Tibial nerve (tissue), 4 donors: ENCODE results near the gene PHLDA2. TPM values are rescaled to one million over a fixed set of nuclear protein-coding genes. Genes with fewer than 3 reads are reported as not detected.

ENCODE experiments used
- DNase-seq, 2 donors: peaks; one replicate each; pipeline ENCODE4 v3.0.0-alpha.2; 2019; ENCODE audit warnings: low spot score in 2 of 2
- H3K27ac ChIP-seq, 4 donors: fragments of 200-600 bp; sonication (generic) in 3 of 4; one replicate each; pipeline ENCODE4 v1.5.1; 2017 to 2019; ENCODE audit warnings: mild to moderate bottlenecking in 1 of 4
- H3K27me3 ChIP-seq, 2 donors: fragments of 200-600 bp; sonication (generic) in 1 of 2; one replicate each; pipeline versions ENCODE4 v1.5.1 to v1.6.0; 2017 to 2019
- H3K36me3 ChIP-seq, 3 donors: fragments of 200-600 bp; sonication (generic); one replicate each; pipeline ENCODE4 v1.5.1; 2018 to 2019
- H3K4me1 ChIP-seq, 4 donors: fragments of 200-600 bp; sonication (generic) in 3 of 4; one replicate each; pipeline ENCODE4 v1.5.1; 2017 to 2019
- H3K4me3 ChIP-seq, 4 donors: fragments of 200-600 bp; sonication (generic) in 3 of 4; one replicate each; pipeline ENCODE4 v1.5.1; 2017 to 2019; ENCODE audit warnings: mild to moderate bottlenecking in 1 of 4, moderate library complexity in 1 of 4
- H3K9me3 ChIP-seq, 4 donors: fragments of 200-600 bp; sonication (generic) in 3 of 4; one replicate each; pipeline ENCODE4 v1.5.1; 2017 to 2019
- CTCF ChIP-seq, 5 experiments: fragments of 200-600 bp in 3 of 5; fragments of 450-650 bp in 2 of 5; sonication (generic) in 3 of 5; IDR thresholded peaks; one replicate each; pipeline ENCODE4 v1.5.1; 2016 to 2019; ENCODE audit warnings: antibody characterized with exemption in 5 of 5, mild to moderate bottlenecking in 3 of 5, moderate library complexity in 2 of 5
- EP300 ChIP-seq, 2 donors: sonication (generic); formaldehyde crosslinking; IDR thresholded peaks; one replicate each; pipeline ENCODE4 v1.6.1; 2017; ENCODE audit warnings: antibody characterized with exemption in 2 of 2, mild to moderate bottlenecking in 1 of 2
- POLR2A ChIP-seq, 2 donors: fragments of 450-650 bp; IDR thresholded peaks; one replicate each; pipeline ENCODE4 v1.6.1; 2017; ENCODE audit warnings: antibody characterized with exemption in 2 of 2, mild to moderate bottlenecking in 2 of 2, moderate library complexity in 2 of 2
- WGBS, 2 donors: methylation state at CpG; one replicate each; pipeline ENCODE4 v1.1.5; 2018; 5-methylcytosine and 5-hydroxymethylcytosine counted together
- total RNA-seq, 4 donors: library from RNA; depleted of rRNA; stranded (reverse); fragments of >200 nt; gene quantifications; one replicate each; pipeline ENCODE4 v1.1.0, GENCODE V29; 2016

PHLDA2 gene
- total RNA-seq, 4 donors from 2014 or later: 3.3 to 6.1 (median 5.1) TPM

GRCh38 chr11:2934611-2935239 lies 5.5 kb upstream of the PHLDA2 start:
- 75 to 80% methylated on average over 14 of the region's 14 CpGs for WGBS, 2 donors
- TF ChIP-seq CTCF (IDR thresholded peaks at IDR 0.05): no peak
- TF ChIP-seq EP300 (IDR thresholded peaks at IDR 0.05): no peak
- no peak for TF ChIP-seq POLR2A (IDR thresholded peaks at IDR 0.05)
- Histone ChIP-seq H3K9me3 (peaks cover 0 to 18% (median 2%) of the 10 kb centered on the region in 4 donors), H3K4me3 (no peak overlapping the region), H3K36me3 (no peaks in the 10 kb centered on the region), H3K27ac (no peak overlapping the region), H3K27me3 (no peaks in the 10 kb centered on the region), H3K4me1 (peaks cover 0 to 15% (median 10%) of the 10 kb centered on the region in 4 donors)
- peak in 1 of 2 donors; percentile 11 for DNase-seq

- no peaks in the 10 kb centered on the region for H3K36me3 ChIP-seq
- no peak for DNase-seq
- H3K27me3 ChIP-seq: peaks cover 0 to 1% of the 10 kb centered on the region in 2 donors
- H3K4me1 ChIP-seq: peaks cover 0 to 22% (median 13%) of the 10 kb centered on the region in 4 donors
- WGBS, 2 donors: 57 to 78% methylated on average over 7 of the region's 7 CpGs
- peaks cover 0 to 18% (median 2%) of the 10 kb centered on the region in 4 donors for H3K9me3 ChIP-seq
- H3K27ac ChIP-seq: no peak overlapping the region
- TF ChIP-seq POLR2A (IDR thresholded peaks at IDR 0.05) (no peak), CTCF (IDR thresholded peaks at IDR 0.05) (no peak), EP300 (IDR thresholded peaks at IDR 0.05) (no peak)
- no peak overlapping the region for H3K4me3 ChIP-seq
These were observed 4.9 kb upstream of the PHLDA2 start for GRCh38 chr11:2934021-2934550.

GRCh38 chr11:2933375-2934020 lies 4.3 kb upstream of the PHLDA2 start:
- Histone ChIP-seq H3K27ac (no peak overlapping the region), H3K4me3 (no peak overlapping the region), H3K4me1 (peaks cover 0 to 27% (median 19%) of the 10 kb centered on the region in 4 donors), H3K9me3 (peaks cover 0 to 12% (median 2%) of the 10 kb centered on the region in 4 donors), H3K27me3 (peaks cover 0 to 7% of the 10 kb centered on the region in 2 donors), H3K36me3 (no peaks in the 10 kb centered on the region)
- DNase-seq: peak in 1 of 2 donors; percentile 34
- 46 to 73% methylated on average over 5 to 12 of the region's 12 CpGs for WGBS, 2 donors
- TF ChIP-seq EP300 (IDR thresholded peaks at IDR 0.05) (no peak), CTCF (IDR thresholded peaks at IDR 0.05) (no peak), POLR2A (IDR thresholded peaks at IDR 0.05) (no peak)

- no peak for DNase-seq
- Histone ChIP-seq H3K4me1 (peaks cover 0 to 34% (median 23%) of the 10 kb centered on the region in 4 donors), H3K9me3 (peaks cover 0 to 5% (median 2%) of the 10 kb centered on the region in 4 donors), H3K36me3 (no peaks in the 10 kb centered on the region), H3K27ac (no peak overlapping the region), H3K4me3 (no peak overlapping the region), H3K27me3 (peaks cover 0 to 13% of the 10 kb centered on the region in 2 donors)
- TF ChIP-seq CTCF (IDR thresholded peaks at IDR 0.05) (no peak), POLR2A (IDR thresholded peaks at IDR 0.05) (no peak), EP300 (IDR thresholded peaks at IDR 0.05) (no peak)
- 61 to 67% methylated on average over 8 to 10 of the region's 15 CpGs for WGBS, 2 donors
These were observed 3.6 kb upstream of the PHLDA2 start for GRCh38 chr11:2932850-2933251.
